NCI-H1436 (cell line): ENCODE data around the gene SLC31A1.
A peak's percentile ranks its signal among the peaks of the same experiment; 100 is the strongest.
"Not testable (repeated sequence)": the region's sequence is repeated elsewhere in the genome, so short reads cannot be mapped to it uniquely, and the experiment has no call there.

Experiments used
- DNase-seq: peaks from one replicate; lab custom pipeline; 2025; lab: John Stamatoyannopoulos, UW

SLC31A1 gene

GRCh38 chr9:113266174-113266573 lies 44.8 kb downstream of the SLC31A1 start:
- no peak for DNase-seq

- no peak for DNase-seq
Observed at GRCh38 chr9:113267911-113268566, 46.7 kb downstream of the SLC31A1 start.

- no peak for DNase-seq
Observed at GRCh38 chr9:113269355-113269754, 48.0 kb downstream of the SLC31A1 start.

- no peak for DNase-seq
Observed at GRCh38 chr9:113269871-113270270, 48.5 kb downstream of the SLC31A1 start.

- DNase-seq = peak; percentile 64
Observed at GRCh38 chr9:113274474-113275156, 53.3 kb downstream of the SLC31A1 start.

GRCh38 chr9:113275157-113276131 lies 54.1 kb downstream of the SLC31A1 start, which contains the start of the genes CDC26 and PRPF4:
CDC26 (minus strand) TSS chr9:113275572; CDS start chr9:113272507, 3,065 bp downstream.
PRPF4 (plus strand) TSS chr9:113275658; CDS start chr9:113275744, 86 bp downstream.
- DNase-seq = peak; percentile 96

GRCh38 chr9:113278840-113279239 lies 57.5 kb downstream of the SLC31A1 start:
- DNase-seq = no peak

- DNase-seq = no peak
Observed at GRCh38 chr9:113281356-113281755, 60.0 kb downstream of the SLC31A1 start.

- no peak for DNase-seq
Observed at GRCh38 chr9:113289091-113289490, 67.7 kb downstream of the SLC31A1 start.

GRCh38 chr9:113290052-113290607 lies 68.8 kb downstream of the SLC31A1 start:
- no peak for DNase-seq

GRCh38 chr9:113293285-113293878 lies 72.0 kb downstream of the SLC31A1 start:
- DNase-seq = no peak

- not testable (repeated sequence) for DNase-seq
Observed at GRCh38 chr9:113296247-113296646, 74.9 kb downstream of the SLC31A1 start.

GRCh38 chr9:113296796-113297558 lies 75.6 kb downstream of the SLC31A1 start:
- no peak for DNase-seq

GRCh38 chr9:113298311-113298710 lies 77.0 kb downstream of the SLC31A1 start:
- DNase-seq = no peak

GRCh38 chr9:113298924-113299770 lies 77.8 kb downstream of the SLC31A1 start:
- peak; percentile 85 for DNase-seq

- DNase-seq = peak; percentile 63
Observed at GRCh38 chr9:113299800-113300292, 78.5 kb downstream of the SLC31A1 start.

GRCh38 chr9:113301548-113301947 lies 80.2 kb downstream of the SLC31A1 start:
- no peak for DNase-seq

GRCh38 chr9:113302792-113303418 lies 81.6 kb downstream of the SLC31A1 start, which contains the start of gene RNF183:
RNF183 (minus strand) TSS chr9:113303376; CDS start chr9:113298184, 5,192 bp downstream.
- DNase-seq = no peak

GRCh38 chr9:113306566-113306965 lies 85.2 kb downstream of the SLC31A1 start:
- DNase-seq = no peak
